HG03432 (cell line): ENCODE results near the gene MYOD1.

Experiments
- ATAC-seq: cut with Tn5 transposase; IDR thresholded peaks from one replicate; pipeline ENCODE4 v1.9.1; 2021; ENCODE audit warnings: mild to moderate bottlenecking, moderate library complexity; ENCODE audit not compliant: unreplicated experiment

Gene MYOD1

GRCh38 chr11:17734418-17734911, 15.1 kb downstream of the MYOD1 start, which contains the start of gene KCNC1:
KCNC1 (plus strand) TSS chr11:17734781; CDS start chr11:17736003, 1,222 bp downstream.
- ATAC-seq: no peak

DNA sequence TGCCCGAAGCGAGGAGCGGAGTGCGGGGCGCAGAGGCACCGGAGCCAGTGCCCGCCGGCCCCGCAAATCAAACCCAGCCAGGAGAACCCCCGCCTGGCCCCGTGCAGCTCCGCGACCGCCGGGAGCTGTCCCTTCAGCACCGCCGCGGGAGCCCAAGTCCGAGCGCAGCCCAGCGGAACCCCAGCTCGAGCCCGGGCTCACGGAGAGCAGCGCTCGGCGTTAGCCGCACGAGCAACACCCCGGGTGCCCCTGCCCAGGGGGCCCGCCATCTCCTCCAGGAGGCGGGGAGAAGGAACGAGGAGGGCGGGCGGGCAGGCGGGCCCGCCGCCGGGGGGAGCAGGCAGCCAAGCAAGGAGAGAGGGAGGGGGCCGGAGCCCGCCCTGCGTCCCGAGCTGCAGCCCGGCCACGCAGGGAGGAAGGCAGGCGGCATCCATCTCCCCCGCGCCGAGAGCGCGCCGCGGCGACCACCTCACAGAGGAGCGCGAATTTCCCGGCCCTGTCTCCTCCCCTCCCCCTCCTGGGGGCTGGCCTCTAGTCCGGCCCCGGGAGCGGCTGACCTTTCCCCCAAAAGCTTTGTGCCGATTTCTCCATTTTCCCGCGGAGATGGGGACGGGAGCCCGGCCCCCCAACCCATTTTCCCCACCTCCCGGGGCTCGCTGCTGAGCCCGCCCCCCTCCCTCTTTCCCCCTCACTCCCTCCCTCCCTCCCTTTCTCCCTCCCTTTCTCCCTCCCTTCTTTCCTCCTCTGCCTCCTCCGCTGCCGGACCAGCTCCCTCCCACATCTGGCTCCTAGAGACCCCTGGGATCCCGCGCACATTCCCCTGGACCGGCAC, 15.8 kb downstream of the MYOD1 start:
- ATAC-seq: peak; percentile 50

- ATAC-seq: no peak
Measured at GRCh38 chr11:17735818-17736578, 16.6 kb downstream of the MYOD1 start.

DNA sequence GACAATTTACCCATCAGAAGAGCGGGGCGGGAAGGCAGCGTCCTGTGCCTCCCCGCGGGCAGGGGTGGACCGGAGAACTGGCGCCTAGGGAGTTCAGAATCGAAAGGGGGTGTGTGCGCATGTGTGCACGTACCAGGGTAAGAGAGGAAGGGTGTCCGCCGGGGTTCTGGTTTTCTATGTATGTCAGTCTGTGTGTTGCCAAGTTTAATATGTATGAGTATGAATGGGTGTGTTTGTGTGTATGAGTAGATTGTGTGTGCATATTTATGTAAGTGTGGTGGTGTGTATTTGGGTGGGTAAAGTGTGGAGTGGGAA, 17.2 kb downstream of the MYOD1 start:
- ATAC-seq: no peak

- no peak for ATAC-seq
Measured at GRCh38 chr11:17736930-17737817, 17.8 kb downstream of the MYOD1 start.

GRCh38 chr11:17738151-17738973, 19.0 kb downstream of the MYOD1 start:
- no peak for ATAC-seq

DNA sequence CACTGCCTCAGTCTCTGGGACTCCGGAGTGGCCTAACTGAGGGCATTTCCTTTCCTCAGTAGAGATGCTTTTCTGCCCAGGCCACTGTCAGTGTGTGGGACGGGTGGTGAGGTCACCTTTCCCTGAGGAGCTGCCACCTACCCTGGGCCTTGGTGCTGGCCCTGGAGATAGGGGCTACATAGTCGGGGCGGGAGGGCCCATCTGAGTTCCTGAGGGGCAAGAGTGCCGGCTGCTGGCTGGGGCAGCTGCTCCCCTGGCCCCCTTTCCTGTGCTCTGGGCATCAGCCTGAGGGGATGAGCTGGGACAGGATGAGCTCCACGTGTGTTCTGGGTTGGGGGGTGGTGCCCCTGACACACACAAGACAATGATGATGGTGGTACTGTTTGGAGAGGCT, 20.6 kb downstream of the MYOD1 start:
- no peak for ATAC-seq

- no peak for ATAC-seq
Measured at GRCh38 chr11:17740649-17741235, 21.4 kb downstream of the MYOD1 start.

DNA sequence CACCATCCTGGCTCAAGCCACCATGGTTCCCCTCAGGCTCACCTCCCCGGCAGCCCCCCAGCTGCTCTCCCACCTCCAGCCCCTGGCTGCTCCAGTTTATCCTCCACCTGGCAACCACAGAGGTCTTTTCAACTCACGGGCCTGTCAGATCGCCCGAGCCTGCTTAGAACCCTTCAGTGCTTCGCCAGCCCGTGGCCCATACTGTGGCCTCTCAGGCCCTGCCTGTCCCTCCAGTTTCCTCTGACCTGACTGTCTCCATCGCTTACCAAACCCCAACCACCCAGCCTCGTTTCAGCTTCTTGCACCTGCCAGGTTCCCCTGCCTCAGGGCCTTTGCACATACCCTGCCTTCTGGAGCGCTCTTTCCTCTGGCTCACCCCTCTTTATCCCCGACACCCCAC, 22.1 kb downstream of the MYOD1 start:
- no peak for ATAC-seq

DNA sequence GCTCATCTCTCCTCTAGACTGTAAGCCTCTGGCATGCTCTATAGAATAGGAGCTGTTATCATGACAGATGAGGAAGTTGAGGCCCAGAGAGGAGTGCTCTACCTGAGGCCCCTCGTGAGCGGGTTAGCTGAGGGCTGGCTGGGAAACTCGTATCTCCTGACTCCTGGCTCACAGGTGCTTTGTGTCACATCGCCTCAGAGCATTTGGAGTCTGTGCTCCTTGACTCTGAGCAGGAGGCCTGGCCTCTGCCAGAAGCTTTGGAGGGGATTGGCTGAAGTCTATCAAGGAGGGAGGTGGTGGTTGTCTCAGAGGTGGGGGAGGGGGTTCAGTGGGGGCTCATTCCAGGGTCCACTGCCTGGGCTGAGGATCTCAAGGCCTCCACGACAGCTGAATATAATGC, 22.6 kb downstream of the MYOD1 start:
- no peak for ATAC-seq

GRCh38 chr11:17743026-17743807, 23.8 kb downstream of the MYOD1 start:
- ATAC-seq: no peak

DNA sequence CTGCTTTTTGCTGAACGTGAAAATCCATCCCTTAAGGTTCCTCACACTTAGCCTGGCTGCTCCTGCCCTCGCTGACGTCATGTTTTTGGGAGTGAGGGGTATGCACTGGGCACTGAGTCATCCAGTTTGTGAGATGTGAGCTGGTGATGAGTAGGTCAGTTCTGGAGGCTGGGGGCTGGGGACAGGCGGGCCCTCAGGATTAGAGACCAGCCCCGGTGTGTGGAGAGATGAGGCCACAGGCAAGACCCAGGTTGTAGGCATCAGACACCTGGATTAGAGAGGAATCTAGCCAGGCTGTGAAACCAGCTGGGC, 24.4 kb downstream of the MYOD1 start:
- ATAC-seq: no peak

DNA sequence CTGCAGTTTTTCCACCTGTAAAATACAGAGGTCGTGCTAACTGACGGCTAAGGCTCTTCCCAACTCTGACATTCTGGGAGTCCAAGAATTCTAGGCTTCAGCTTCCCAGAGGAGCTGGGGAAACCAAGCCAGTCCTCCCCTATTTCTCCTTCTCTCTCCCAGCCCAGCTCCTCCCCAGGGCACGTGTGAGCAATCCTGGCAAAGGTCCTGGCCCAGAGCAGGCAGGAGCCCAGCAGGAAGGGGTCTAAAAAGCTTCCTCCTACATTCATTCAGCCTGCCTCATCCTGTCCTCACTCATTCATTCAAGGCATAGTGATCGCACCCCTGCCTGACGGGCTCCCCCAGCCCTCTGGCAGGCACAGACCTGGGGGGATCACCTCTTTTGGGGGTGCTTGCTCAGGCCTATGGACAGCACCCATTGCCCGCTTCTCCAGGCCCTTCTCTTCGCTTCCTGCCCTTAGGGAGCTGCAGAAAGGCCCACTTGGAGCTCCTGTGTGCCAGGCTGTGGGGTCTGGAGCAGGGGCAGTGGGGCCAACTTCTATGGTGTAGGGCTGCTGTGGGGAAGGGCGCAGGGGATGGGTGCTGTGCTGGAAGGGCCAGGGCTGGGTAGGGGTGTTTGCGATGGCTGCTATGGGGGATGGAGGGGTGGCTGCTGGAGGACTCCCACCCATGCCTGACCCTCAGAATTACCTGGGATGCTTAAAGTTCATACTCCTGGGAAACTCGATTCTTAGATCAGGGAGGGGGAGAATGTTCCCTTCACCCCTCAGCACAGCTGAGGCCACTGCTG, 25.0 kb downstream of the MYOD1 start:
- no peak for ATAC-seq

DNA sequence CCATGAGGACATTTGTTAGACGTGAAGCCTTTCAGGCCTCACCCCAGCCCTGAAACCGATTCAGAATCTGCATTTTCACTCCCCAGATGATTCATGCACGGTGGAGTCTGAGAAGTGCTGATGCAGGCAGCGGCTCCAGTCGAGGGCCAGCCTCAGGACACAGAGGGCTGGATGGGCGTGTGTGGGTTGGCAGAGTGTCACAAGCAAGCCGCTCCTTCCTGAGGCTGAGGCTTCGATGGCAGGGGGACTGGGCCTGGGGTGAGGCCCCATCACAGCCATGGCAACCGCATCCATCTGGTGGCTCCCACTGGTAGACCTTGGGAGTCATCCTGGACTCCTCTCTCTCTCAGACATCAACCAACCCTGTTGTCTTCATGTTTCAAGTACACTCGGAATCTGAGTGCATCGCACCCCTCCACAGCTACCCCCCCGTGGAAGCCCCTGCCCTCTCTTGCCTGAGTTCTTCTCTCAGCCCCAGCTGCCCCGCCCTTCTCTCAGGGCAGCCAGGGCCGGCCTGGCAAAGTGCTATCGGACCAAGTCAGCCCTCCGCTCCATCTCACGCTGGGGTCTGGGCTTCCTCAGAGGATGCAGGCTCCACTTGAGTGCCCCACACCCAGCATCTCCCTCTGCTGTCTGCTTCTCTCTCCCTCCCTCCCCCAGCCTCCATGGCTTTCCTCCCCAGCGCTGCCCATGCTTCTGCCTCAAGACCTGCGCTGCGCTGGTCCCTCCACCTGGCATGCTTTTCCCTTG, 25.8 kb downstream of the MYOD1 start:
- ATAC-seq: no peak

GRCh38 chr11:17746096-17746495, 26.7 kb downstream of the MYOD1 start:
- no peak for ATAC-seq

DNA sequence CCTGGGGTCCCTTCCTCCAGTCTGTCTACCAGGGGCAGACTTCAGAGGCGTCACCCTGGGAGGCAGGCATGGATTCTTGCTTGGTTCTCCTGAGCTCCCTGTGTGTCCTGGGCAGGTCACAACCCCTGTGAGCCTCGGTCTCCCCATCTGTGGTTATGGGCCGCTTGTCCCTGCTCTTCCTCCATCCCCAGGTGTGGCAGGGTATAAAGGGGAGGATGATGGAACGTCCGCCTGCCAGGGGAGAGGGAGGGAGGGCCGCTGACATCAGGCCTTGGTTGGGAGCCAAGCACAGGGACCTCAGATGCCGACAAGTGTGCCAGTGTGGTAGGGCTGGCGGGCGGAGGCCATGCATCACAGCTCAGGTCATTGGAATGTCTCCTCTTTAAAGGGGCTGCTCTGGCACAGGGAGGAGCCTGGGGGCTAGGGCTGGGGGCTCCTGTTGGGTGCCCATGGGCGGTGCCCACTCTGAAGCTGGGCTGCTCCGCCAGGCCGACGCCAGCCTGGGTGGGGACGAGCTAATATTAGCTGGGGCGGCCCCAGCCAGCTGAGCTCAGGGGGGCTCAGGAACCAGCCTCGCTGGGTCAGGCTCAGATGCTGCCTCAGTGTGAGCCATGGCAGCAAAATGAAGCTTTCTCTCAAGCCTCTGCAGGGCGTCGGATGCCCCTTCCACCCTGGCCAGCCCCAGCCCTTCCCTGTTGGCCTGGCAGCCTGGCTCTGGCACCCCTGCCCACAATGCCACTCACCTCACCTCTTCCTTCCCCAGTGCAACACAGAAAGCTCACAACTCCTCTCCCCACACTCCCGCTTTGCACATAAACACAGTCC, 28.0 kb downstream of the MYOD1 start:
- ATAC-seq: no peak

DNA sequence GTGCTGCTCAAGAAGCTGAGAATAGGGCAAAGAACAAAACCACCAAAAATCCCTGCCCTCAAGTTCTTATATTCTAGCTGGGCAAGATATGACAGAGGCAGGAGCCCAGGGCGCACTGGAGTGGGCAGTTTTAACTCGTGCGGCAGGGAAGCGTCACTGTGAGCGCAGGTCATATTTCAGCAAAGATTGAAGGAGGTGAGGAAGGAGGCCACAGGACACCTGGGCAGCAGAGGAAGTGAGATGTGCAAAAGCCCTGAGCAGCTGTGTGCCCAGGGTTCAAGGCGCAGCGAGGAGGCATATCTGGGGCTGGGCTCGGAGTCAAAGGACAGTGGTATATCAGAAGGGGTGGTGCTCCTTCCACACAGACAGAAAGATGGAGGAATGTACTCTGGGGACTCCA, 28.7 kb downstream of the MYOD1 start:
- ATAC-seq: no peak
